CD4-positive, alpha-beta T cell treated with Interleukin-6 at 100 ng/mL for 8 hours (primary cell): Measurements from ENCODE around the gene SLC66A3.

Source experiments
- DNase-seq: peaks from one replicate; pipeline ENCODE4 v3.0.0-alpha.2; 2020; ENCODE audit warnings: mixed read lengths, low spot score

Gene SLC66A3

DNA sequence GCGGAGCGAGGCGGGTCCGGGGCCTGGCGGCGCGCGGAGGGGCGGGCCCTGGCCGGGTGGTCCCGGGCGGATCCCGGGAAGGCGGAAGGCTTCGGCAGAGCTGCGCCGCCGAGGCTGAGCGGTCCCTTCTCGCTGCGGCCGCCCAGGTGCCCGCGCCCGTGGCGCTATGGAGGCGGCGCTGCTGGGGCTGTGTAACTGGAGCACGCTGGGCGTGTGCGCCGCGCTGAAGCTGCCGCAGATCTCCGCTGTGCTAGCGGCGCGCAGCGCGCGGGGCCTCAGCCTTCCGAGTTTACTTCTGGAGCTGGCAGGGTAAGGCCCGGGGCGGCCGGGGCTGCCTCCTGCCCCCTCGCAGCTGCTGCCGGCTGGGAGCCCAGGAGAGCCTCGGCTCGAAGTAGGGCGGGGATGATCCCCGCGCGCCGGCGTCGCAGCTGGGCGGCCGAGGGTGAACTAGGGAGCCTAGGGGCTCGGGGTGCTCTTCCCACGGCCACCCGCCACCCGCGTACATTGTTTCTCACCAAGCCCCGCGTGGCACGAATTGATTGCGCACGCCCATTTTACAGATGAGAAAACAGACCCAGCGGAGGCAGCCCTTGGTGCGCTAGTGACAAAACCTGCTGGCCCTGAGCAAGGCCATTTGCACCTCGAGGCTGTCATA, at the start of gene SLC66A3:
SLC66A3 (plus strand) TSS at position 87 of the 655 bp plus-strand sequence; CDS start at position 167, 80 bp downstream.
- DNase-seq: no peak

DNA sequence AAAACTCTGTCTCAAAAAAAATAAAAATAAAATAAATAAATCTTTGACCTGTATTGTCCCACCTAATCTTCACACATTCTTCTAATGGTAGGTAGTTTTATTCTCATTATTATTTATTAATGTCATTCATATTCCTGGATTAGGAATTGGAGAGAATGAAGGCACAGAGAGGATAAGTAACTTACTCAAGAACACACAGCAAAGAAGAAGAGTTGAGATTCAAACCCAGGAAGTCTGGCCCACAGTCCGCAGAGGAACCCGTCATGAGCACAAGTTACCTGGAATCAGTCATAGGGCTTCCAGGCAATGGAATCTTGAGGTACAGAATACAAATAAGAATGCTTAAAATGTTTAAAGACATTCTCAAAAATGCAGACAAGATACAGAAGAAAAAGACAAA, 46.3 kb upstream of the SLC66A3 start:
- DNase-seq: no peak

DNA sequence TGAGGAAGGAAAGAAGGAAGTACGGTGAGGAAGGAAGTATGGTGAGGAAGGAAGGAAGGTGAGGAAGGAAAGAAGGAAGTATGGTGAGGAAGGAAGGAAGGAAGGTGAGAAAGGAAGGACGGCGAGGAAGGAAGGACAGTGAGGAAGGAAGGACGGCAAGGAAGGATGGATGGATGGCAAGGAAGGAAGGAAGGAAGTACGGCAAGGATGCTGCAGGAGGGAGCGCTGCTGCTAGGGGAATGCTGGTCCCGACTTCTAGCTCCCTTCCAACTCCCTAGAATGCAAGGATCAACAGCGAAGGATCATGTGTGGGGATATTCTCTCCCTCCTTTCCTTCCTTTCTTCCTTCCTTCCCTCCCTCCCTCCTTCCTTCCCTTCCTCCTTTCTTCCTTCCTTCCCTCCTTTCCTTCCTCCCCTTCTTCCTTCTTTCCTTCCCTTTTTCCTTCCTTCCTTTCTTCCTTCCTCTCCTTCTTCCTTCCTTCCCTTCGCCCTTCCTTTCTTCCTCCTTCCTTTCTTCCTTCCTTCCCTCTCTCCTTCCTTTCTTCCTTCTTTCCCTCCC, 42.3 kb upstream of the SLC66A3 start:
- DNase-seq: no peak

DNA sequence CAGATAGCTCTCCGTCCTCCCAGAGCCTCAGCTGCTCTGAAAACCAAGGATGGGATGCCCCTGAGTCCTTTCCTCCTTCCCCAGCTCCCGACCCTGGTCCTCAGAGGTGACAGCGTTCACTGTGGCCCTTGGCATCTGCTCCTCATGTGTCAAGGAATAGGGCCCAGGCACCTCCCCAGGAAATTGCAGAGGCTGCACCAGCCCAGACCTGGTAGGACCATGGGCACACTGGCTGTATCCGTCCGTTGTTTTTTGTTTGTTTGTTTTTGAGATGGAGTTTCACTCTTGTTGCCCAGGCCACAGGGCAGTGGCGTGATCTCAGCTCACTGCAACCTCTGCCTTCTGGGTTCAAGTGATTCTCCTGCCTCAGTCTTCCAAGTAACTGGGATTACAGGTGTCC, 37.5 kb upstream of the SLC66A3 start:
- DNase-seq: no peak

DNA sequence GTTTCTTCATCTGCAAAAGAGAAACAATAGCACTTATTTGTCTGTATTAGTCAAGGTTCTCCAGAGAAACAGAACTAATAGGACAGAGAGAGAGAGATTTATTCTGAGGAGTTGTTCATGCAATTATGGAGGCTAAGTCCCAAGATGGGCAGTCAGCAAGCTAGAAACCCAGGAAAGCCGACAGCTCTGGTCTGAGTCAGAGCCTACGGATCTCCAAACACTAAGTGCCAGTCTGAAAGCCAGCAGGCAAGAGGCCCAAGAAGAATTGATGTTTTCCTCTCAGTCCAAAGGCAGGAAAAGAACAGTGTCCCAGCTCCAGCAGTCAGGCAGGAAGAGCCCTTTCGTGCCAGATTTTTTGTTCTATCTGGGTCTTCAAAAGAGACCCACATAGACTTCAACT, 36.5 kb upstream of the SLC66A3 start:
- DNase-seq: no peak

DNA sequence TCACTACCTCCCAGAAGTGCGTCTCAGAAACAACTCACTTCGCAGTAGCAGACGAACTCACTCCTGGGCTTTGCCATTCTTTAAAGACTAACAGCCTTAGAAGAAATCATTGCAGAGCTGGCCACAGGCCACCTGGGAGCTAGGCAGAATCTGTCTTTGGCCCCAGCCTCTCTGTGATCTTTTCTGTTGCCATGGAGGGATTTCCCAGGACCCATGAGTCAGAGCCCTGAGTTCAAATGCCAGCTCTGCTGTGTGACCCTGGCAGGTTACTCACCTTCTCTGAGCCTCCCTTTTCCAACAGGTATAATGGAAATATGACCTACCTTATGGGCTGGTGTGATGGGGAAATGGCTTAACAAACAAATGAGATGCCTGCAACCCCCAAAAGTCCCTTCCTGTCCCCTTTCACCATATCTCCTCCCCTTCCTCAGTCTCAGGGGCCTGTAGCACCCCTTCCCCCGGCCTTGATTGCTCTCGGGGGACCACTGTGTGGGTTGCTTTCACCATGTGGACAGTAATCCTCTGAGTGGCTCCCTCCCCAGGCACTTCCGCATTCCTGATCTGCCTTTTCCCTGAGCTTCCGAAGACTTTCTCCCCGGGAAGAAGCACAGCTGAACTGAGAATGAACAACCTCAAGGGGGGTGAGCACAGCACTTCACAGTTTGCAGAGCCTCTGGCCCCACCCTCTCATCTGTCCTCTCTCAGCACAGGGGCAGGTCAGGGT, 34.0 kb upstream of the SLC66A3 start:
- DNase-seq: no peak

DNA sequence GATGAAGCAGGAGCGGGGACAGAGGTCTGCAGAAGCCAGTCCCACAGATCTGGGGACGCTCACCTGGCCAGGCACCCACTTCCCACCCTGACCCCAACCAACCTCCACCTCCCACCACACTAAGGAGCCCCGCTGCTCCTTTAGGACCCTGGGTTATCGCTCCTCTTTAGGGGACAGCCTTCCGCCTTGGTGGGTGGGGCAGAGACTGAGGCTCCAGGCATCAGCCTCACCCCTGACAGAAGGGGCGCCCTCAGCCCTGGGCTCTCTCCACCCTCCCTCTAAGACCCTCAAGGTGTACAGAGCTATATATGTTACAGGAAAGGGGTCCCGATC, 33.5 kb upstream of the SLC66A3 start:
- no peak for DNase-seq

DNA sequence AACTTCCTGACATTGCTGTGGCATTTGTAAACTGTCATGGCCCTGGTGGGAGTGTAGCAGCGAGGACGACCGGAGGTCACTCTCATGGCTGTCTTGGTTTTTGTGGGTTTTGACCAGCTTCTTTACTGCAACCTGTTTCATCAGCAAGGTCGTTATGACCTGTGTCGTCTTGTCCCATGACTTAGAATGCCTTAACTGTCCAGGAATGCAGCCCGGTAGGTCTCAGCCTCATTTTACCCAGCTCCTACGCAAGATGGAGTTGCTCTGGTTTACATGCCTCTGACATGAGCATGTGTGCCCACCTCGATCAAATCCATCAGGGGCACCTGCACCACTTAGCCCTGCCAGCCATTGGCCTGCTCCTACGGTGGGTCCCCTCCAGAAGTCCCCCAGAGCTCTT, 32.9 kb upstream of the SLC66A3 start:
- no peak for DNase-seq

DNA sequence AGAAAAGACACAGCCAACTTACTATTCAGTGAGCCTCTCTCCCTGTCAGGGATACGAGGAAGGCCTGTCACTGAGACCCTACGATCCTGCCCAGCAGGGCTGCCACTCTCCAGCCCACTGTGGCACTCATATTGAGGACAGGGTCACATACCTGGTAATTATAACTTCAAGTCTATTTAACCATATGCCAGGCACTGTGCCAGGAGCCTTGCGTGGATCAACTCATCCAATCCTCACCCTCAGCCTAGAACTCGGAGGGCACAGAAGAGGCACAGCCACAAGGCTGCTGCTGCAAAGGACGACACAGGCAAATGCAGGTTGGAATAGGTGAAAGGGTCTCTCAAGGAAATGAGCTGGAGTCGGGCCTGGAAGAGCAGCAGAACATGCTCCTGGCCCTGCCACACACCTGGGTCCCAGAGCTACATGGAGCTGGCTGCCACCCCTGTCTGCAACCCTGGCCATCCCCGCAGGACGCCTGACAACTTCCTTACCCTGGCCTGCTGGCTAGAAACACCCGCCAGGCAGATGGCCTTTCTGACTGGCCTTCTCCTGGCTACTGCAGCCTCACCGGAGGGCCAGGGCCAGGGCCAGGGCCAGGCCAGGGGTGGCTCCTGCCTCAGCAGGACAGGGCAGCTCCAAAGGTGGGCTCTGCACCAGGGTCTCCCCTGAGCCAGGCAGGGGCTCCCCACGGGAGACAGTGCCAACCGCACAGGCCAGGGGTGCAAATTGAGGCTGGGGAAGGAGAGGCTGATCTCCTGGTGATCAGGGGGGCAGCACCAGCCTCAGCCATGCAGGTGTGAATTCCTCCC, 32.1 kb upstream of the SLC66A3 start:
- DNase-seq: no peak

DNA sequence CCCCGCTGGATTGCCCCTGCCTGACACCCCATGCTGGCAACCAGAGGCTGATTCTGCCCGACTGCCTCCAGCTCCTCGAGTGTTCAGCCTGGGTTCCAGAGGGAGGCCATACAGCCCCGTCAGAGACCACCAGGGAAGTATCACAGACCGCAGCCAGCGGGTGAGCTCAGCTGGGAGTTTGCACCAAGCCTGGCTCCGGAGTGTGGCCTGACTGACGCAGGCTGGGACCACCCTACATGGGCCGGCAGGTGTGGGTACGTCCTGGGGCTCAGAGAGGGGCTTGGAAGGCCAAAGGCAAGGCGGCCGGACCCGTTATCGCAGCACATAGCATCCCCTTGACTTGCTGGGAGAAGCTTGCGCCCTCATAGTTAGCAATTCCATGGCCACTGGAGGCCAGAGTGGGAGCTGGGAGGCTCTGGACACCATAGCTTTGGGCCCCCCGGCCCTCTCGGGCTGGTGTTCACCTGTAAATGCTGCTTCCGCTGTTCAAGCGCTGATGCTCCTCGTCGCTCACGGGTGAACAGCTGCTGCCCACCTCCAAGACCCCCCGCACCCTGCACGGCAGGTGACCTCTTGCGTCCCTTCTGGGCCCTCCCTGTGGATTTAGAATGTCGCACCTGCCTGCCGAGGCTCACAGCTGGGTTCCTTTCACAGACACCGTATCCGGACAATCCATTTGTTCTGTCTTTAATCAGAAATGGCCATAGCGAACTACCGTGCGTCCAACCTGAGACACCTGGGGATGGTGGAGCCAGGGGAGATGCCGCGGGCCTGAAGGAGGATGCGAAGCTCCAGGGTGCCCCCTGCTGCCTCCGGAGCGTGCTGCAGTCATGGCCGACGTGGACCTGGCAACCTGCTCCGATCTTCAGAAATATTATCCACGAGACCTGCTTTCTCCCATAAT, 31.2 kb upstream of the SLC66A3 start:
- peak; percentile 53 for DNase-seq

DNA sequence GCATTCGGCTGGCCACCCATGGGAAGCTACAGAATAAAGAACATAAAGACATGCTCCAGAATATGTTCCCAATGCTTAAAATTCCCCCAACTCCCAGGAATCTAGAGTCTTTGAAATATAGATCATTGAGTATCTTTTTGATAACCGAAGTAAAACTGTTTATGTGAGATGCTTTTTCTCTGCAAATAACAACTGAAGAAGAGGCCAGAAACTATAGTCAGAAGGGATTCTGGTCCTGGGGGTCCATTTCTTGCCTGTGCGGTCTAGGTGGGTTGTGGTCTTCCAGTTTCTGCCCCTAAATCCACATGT, 30.6 kb upstream of the SLC66A3 start:
- no peak for DNase-seq

DNA sequence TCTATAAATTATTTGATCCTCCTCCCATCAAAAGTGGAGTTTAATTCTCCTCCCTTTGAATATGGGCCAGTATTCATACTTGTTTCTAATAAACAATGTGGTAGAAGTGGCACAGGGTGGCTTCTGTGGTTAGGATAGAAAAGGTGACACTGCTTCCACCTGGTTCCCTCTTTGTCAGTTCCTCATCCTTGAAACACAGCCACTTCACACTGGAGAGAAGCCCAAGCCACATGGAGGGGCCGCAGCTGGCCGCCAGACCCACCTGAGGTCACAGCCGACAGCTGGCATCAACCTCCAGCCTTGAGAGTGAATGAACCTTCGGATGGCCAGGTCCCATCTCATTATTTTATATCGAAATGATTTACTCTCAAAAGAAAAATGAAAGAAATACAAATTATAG, 27.5 kb upstream of the SLC66A3 start:
- no peak for DNase-seq

DNA sequence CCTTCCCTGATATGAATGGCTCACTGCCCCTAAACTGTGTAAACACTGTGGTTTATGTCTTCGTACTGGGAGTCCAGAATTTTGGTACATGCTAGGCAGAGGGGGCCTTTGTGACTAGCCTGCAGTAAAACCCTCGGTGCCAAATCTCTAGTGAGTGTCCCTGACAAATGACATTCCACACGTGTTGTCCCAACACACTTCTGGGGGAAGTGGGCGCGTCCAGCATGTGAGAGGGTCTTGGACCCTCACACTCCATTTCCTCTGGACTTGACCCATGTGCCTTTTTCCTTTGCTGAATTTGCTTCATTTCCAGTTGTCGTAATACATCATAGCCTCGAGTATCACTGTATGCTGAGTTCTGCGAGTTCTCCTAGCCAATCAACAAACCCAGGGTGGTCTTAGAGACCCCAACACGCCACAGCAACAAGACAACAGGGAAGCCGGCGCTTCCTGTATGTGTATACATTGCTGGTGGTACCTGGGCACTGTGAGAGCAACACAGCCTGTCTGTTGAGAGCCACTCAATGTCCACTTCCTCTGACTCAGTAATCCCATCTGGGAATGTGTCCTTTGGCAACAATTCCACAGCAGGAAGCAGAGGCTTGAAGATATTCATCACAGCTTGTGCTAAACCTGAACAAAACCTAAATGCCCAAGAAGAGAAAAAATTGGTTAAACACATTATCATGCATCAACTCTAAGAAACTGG, 26.9 kb upstream of the SLC66A3 start:
- no peak for DNase-seq

DNA sequence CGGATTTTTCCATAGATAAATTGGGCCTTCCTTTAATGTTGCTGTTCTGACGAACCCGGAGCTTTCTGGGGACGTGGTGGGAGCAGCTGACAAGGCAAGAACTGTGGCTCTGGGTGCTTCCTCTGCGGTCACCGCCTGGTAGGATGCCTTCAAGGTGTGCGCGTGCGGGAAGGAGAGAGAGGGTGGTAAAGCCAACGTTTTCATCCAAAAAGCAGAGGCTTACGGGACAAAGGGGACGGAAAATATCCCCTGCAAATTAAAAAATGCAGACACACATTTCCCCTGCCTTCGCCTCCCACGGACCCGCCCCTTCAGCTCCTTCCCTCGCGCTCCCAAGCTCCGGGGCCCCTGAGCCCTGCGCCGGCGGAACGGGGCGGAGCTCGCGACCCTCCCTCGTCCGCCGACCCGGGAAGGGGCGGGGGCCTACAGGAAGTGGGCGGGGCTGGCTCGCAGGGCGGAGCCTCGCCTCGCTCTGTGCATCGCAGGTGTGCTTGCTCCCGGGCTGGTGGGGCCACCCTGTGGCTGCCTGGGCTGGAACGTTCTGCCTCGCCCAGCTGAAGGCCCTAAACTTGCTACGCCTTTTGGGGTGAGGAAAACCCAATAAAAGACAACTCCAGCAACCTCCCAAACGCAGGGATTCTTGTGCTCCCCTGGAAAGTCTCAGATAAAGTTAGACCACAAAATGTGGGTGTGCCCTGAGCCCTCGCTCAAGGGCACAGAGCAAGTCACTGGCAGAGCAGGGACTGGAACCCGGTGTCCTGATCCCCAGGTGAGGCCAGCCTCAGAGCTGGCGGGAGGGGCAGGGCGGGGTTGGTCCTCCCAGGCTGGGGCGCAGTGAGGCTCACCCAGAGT, 25.4 kb upstream of the SLC66A3 start:
- peak; percentile 92 for DNase-seq

DNA sequence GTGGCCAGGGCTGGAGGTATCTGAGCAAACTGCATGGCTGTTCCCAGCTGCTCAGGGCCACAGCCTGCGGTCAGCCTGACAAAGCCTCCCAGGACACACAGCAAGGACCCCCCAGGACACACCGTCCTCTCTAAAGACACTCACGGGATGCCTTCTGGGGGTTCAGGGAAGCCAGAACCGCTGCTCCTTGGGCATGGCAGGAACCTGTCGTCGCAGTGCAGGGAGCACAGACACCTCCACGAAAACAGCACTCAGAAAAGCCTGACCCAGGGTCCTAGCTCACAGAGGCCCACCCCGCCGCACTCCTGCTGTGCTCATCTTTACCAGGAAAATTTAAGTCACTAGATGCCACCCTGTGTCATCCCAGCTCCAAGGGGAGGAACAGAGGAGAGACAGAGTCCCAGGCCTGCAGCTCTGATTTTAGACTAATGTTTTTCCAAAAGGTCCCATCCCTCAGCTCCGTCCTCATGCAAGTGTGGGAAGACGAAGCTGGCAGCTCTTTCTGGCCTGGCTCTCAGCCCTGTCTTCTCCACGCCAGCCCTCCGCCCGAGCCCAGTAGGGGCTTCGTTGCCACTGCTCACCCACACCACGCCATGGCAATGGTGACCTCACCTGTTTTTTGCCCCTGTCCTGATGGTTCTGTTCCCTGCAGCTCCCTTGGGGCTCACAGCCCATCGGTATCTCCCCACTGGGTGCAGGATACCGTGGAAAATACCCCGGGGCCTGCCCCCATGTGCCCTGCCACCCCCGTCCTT, 23.9 kb upstream of the SLC66A3 start:
- no peak for DNase-seq

DNA sequence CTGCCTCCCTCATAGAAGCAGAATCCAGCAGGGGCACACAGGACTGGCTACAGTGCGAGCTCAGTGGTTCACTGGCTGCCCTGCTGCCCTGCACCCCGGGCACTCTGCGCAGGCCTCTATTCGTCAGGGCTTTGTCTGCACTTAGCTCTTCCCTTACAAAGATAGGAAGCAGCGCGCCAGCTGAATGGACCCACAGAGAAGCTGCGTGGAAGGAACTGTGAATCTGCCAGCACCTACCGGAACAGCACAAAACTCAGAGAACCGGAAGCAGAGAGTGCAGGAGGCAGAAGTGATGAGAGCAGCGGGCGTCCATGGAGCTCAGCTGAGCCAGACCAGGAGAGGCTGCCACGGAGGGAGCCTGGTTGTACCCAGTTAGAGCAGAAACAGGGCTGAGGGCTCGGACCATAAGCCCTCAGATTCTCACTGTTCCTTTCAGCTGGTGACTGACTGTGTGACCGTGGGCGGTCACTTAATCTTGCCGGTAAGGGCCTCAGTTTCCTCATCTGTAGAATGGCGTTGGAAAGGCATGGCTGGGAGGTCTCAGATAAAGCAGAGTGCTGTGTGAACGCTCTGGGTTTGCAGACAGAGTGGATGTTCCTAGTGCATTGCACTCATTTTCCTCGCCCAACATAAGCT, 23.1 kb upstream of the SLC66A3 start:
- DNase-seq: no peak

DNA sequence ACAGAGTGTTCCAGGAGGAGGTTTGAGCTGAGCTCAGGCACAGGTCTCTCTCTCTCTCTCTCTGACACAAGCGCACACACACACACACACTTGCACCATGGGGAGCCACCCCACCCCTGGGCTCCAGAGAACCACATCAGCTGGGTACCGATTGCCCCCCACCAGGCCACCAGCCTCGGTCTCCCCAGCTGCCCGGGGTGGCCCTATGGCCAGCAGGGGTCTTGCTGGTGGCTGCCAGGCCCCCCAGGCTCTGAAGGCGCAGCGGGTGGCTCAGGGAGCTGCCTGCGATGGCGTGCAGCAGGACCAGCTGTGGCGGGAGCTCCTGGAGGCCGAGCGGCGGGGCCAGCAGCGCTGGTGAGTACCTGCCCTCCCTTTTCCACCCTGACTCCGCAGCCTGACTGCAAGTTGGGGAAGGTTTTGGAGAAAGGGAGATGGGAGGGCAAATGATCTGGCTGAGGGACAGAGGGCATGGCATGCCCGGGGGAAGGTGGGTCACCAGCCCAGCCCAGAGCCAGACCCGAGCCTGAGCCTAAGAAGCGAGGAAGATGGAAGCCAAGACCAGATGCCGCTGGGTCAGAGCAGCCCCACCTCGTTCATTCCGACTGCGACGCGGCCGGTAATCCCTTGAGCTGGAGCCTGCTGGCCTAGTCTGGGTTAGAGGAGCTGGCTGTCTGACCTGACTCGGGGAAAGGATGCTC, 21.9 kb upstream of the SLC66A3 start:
- DNase-seq: no peak

DNA sequence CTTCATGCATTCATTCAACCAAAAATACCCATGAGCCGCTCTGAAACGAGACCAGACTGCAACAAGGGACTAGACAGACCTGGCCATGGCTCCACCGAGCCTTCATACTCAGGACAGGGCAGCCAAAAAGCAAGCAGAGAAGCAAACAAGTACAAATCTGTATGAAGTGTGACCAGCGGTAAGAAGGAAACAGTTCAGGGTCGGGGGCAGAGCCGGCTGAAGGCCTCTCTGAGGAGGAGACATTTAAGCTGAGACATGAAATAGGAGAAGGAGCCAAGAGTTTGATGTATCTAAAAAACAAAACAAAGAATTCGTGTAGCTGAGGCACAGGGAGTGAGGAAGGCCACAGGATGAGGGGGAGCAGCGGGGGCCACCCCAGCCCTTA, 21.3 kb upstream of the SLC66A3 start:
- no peak for DNase-seq

DNA sequence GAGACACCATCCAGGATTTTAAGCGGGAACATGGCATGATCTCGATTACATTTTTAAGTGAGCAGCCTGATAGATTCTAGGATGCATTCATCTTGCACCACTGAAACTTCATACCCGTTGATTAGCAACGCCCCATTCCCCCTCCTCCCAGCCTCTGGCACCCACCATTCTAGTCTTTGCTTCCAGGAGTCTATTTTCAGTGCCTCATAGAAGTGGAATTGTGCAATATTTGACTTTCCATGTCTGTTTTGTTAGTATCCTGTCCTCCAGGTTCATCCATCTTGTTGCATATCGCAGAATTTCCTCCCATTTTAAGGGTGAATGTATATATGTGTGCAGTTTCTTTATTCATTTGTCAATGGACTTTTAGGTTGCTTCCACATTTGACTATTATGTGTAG, 20.9 kb upstream of the SLC66A3 start:
- DNase-seq: no peak
